Adrenal gland (tissue), 5 donors: Measurements from ENCODE around the gene MAST2.

ENCODE experiments used
- CTCF ChIP-seq, 6 experiments: fragments of 450-650 bp in 4 of 6; fragments of 200-600 bp in 2 of 6; sonication (generic) in 1 of 6; IDR thresholded peaks; 1 replicate in 5 of 6; 2 replicates in 1 of 6; pipeline versions ENCODE4 v1.5.1 to v1.8.0; 2016 to 2021; ENCODE audit warnings: antibody characterized with exemption in 6 of 6, mild to moderate bottlenecking in 2 of 6, moderate library complexity in 1 of 6
- POLR2A ChIP-seq, 2 donors: fragments of 450-650 bp; IDR thresholded peaks; one replicate each; pipeline ENCODE4 v1.6.1; 2017; ENCODE audit warnings: antibody characterized with exemption in 2 of 2, mild to moderate bottlenecking in 2 of 2, moderate library complexity in 1 of 2
- donor health status: DM: no; HTN: no; CAD: no.

GRCh38 chr1:45973121-45973520 is 169.7 kb downstream of the MAST2 start:
- no peak for TF ChIP-seq CTCF (IDR thresholded peaks at IDR 0.05)
- TF ChIP-seq POLR2A (IDR thresholded peaks at IDR 0.05): no peak
